HL-60 (cell line): ENCODE results near the gene RIOK3.

Source experiments
- POLR2AphosphoS5 ChIP-seq: IDR thresholded peaks from 2 replicates; pipeline ENCODE4 v1.6.1; 2012; ENCODE audit warnings: low read depth
- REST ChIP-seq: IDR thresholded peaks from 2 replicates; pipeline ENCODE4 v1.6.1; 2012; ENCODE audit warnings: low read depth; ENCODE audit not compliant: insufficient replicate concordance
- TF ChIP-seq, protein P1 (sequence below): IDR thresholded peaks from one replicate; pipeline ENCODE4 v1.5.1; 2011; ENCODE audit warnings: low read length, control low read depth, inconsistent platforms; ENCODE audit not compliant: insufficient read depth

DNA sequence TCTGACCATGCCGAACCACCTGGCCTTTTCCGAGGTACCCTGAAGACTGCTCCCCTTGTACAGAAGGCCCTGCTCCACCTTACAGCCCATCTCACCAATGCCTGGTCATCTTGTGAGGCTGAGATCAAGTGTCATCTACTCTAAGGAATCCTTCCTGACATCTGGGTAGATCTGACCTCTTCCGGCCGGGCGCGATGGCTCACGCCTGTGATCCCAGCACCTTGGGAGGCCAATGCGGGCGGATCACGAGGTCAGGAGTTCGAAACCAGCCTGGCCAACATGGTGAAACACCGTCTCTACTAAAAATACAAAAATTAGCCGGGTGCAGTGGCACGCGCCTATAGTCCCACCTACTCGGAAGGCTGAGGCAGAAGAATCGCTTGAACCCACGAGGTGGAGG is 2.1 kb upstream of the RIOK3 start:
- TF ChIP-seq POLR2AphosphoS5: no peak
- TF ChIP-seq, protein P1, sequence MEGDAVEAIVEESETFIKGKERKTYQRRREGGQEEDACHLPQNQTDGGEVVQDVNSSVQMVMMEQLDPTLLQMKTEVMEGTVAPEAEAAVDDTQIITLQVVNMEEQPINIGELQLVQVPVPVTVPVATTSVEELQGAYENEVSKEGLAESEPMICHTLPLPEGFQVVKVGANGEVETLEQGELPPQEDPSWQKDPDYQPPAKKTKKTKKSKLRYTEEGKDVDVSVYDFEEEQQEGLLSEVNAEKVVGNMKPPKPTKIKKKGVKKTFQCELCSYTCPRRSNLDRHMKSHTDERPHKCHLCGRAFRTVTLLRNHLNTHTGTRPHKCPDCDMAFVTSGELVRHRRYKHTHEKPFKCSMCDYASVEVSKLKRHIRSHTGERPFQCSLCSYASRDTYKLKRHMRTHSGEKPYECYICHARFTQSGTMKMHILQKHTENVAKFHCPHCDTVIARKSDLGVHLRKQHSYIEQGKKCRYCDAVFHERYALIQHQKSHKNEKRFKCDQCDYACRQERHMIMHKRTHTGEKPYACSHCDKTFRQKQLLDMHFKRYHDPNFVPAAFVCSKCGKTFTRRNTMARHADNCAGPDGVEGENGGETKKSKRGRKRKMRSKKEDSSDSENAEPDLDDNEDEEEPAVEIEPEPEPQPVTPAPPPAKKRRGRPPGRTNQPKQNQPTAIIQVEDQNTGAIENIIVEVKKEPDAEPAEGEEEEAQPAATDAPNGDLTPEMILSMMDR: no peak
- TF ChIP-seq REST: no peak
